HEK293 (cell line): ENCODE results near the gene LMNA.
A peak's percentile ranks its signal among the peaks of the same experiment; 100 is the strongest.

Experiments used
- GLI2 ChIP-seq: fragments of 450-650 bp; formaldehyde crosslinking; IDR thresholded peaks from 2 replicates; pipeline ENCODE4; 2017; ENCODE audit warnings: missing biosample characterization, missing genetic modification characterization, low read depth, borderline replicate concordance
- GLI4 ChIP-seq: fragments of 450-650 bp; formaldehyde crosslinking; IDR thresholded peaks from 2 replicates; pipeline ENCODE4 v1.5.1; 2016; ENCODE audit warnings: missing biosample characterization, missing genetic modification characterization
- HOXC10 ChIP-seq: sonication (generic); formaldehyde crosslinking; IDR thresholded peaks from 2 replicates; pipeline ENCODE4 v1.8.1; 2023; ENCODE audit warnings: mild to moderate bottlenecking, missing genetic modification reagents
- KLF10 ChIP-seq: fragments of 450-650 bp; IDR thresholded peaks from 2 replicates; pipeline ENCODE4 v1.5.1; 2018; ENCODE audit warnings: missing biosample characterization, mild to moderate bottlenecking, missing genetic modification characterization
- KLF17 ChIP-seq: fragments of 450-650 bp; formaldehyde crosslinking; IDR thresholded peaks from 2 replicates; pipeline ENCODE4 v1.5.1; 2016; ENCODE audit warnings: missing biosample characterization, missing genetic modification characterization
- MYNN ChIP-seq: fragments of 450-650 bp; formaldehyde crosslinking; IDR thresholded peaks from 2 replicates; pipeline ENCODE4 v1.5.1; 2016; ENCODE audit warnings: missing biosample characterization, missing genetic modification characterization, borderline replicate concordance
- PRDM1 ChIP-seq: fragments of 450-650 bp; formaldehyde crosslinking; IDR thresholded peaks from 2 replicates; pipeline ENCODE4; 2016; ENCODE audit warnings: missing biosample characterization, missing genetic modification characterization
- PRDM4 ChIP-seq: fragments of 450-650 bp; formaldehyde crosslinking; IDR thresholded peaks from 2 replicates; pipeline ENCODE4 v1.5.1; 2017; ENCODE audit warnings: missing biosample characterization, missing genetic modification characterization
- PRDM6 ChIP-seq: fragments of 450-650 bp; formaldehyde crosslinking; IDR thresholded peaks from 2 replicates; pipeline ENCODE4 v1.5.1; 2017; ENCODE audit warnings: missing biosample characterization, missing genetic modification characterization
- SP2 ChIP-seq: fragments of 450-650 bp; formaldehyde crosslinking; IDR thresholded peaks from 2 replicates; pipeline ENCODE4 v1.5.1; 2016; ENCODE audit warnings: missing biosample characterization, missing genetic modification characterization
- TCF7L2 ChIP-seq: IDR thresholded peaks from 2 replicates; pipeline ENCODE4 v1.6.1; 2011; ENCODE audit warnings: low read depth, mild to moderate bottlenecking, inconsistent platforms, low read length, moderate library complexity, borderline replicate concordance
- TRIM28 ChIP-seq: IDR thresholded peaks from 2 replicates; pipeline ENCODE4 v1.6.1; 2011; ENCODE audit warnings: low read length, control low read depth, borderline replicate concordance
- ZBTB17 ChIP-seq: fragments of 450-650 bp; formaldehyde crosslinking; IDR thresholded peaks from 2 replicates; pipeline ENCODE4 v1.5.1; 2016; ENCODE audit warnings: missing biosample characterization, missing genetic modification characterization
- ZFHX2 ChIP-seq: fragments of 450-650 bp; formaldehyde crosslinking; conservative IDR thresholded peaks from 2 replicates; pipeline ENCODE4 v1.5.1; 2016; ENCODE audit warnings: missing biosample characterization, missing genetic modification characterization
- ZIC2 ChIP-seq: fragments of 450-650 bp; formaldehyde crosslinking; IDR thresholded peaks from 2 replicates; pipeline ENCODE4 v1.5.1; 2016; ENCODE audit warnings: missing biosample characterization, missing genetic modification characterization
- ZNF140 ChIP-seq: fragments of 450-650 bp; formaldehyde crosslinking; IDR thresholded peaks from 2 replicates; pipeline ENCODE4 v1.5.1; 2016; ENCODE audit warnings: missing biosample characterization, missing genetic modification characterization
- ZNF175 ChIP-seq: fragments of 450-650 bp; formaldehyde crosslinking; IDR thresholded peaks from 2 replicates; pipeline ENCODE4 v1.5.1; 2016; ENCODE audit warnings: missing biosample characterization, missing genetic modification characterization
- ZNF2 ChIP-seq: fragments of 450-650 bp; formaldehyde crosslinking; IDR thresholded peaks from 2 replicates; pipeline ENCODE4 v1.5.1; 2016; ENCODE audit warnings: missing biosample characterization, missing genetic modification characterization
- ZNF223 ChIP-seq: fragments of 450-650 bp; formaldehyde crosslinking; IDR thresholded peaks from 2 replicates; pipeline ENCODE4 v1.5.1; 2016; ENCODE audit warnings: missing biosample characterization, missing genetic modification characterization
- ZNF248 ChIP-seq: fragments of 450-650 bp; formaldehyde crosslinking; IDR thresholded peaks from 2 replicates; pipeline ENCODE4 v1.5.1; 2017; ENCODE audit warnings: missing biosample characterization, missing genetic modification characterization
- ZNF324 ChIP-seq: fragments of 450-650 bp; formaldehyde crosslinking; IDR thresholded peaks from 2 replicates; pipeline ENCODE4 v1.5.1; 2016; ENCODE audit warnings: missing biosample characterization, missing genetic modification characterization
- ZNF335 ChIP-seq: fragments of 450-650 bp; formaldehyde crosslinking; conservative IDR thresholded peaks from 2 replicates; pipeline ENCODE4 v1.5.1; 2016; ENCODE audit warnings: missing biosample characterization, missing genetic modification characterization
- ZNF366 ChIP-seq: fragments of 450-650 bp; formaldehyde crosslinking; conservative IDR thresholded peaks from 2 replicates; pipeline ENCODE4 v1.5.1; 2016; ENCODE audit warnings: missing biosample characterization, missing genetic modification characterization
- ZNF394 ChIP-seq: fragments of 450-650 bp; formaldehyde crosslinking; IDR thresholded peaks from 2 replicates; pipeline ENCODE4 v1.5.1; 2016; ENCODE audit warnings: missing biosample characterization, missing genetic modification characterization, mild to moderate bottlenecking, moderate library complexity, borderline replicate concordance
- ZNF416 ChIP-seq: fragments of 450-650 bp; formaldehyde crosslinking; IDR thresholded peaks from 2 replicates; pipeline ENCODE4 v1.5.1; 2016; ENCODE audit warnings: missing biosample characterization, missing genetic modification characterization
- ZNF48 ChIP-seq: fragments of 450-650 bp; formaldehyde crosslinking; IDR thresholded peaks from 2 replicates; pipeline ENCODE4 v1.5.1; 2016; ENCODE audit warnings: missing biosample characterization, missing genetic modification characterization
- ZNF529 ChIP-seq: fragments of 450-650 bp; formaldehyde crosslinking; IDR thresholded peaks from 2 replicates; pipeline ENCODE4 v1.5.1; 2017; ENCODE audit warnings: missing genetic modification characterization, missing biosample characterization; ENCODE audit not compliant: insufficient replicate concordance
- ZNF558 ChIP-seq: fragments of 450-650 bp; formaldehyde crosslinking; IDR thresholded peaks from 2 replicates; pipeline ENCODE4 v1.5.1; 2016; ENCODE audit warnings: missing biosample characterization, missing genetic modification characterization
- ZNF571 ChIP-seq: fragments of 450-650 bp; formaldehyde crosslinking; IDR thresholded peaks from 2 replicates; pipeline ENCODE4 v1.5.0; 2017; ENCODE audit warnings: missing biosample characterization, missing genetic modification characterization
- ZNF600 ChIP-seq: fragments of 450-650 bp; formaldehyde crosslinking; IDR thresholded peaks from 2 replicates; pipeline ENCODE4 v1.5.1; 2016; ENCODE audit warnings: missing biosample characterization, missing genetic modification characterization
- ZNF621 ChIP-seq: fragments of 450-650 bp; formaldehyde crosslinking; IDR thresholded peaks from 2 replicates; pipeline ENCODE4 v1.5.1; 2017; ENCODE audit warnings: missing biosample characterization, missing genetic modification characterization
- ZNF626 ChIP-seq: fragments of 450-650 bp; sonication (Bioruptor Pico); formaldehyde crosslinking; IDR thresholded peaks from 2 replicates; pipeline ENCODE4 v1.5.1; 2018; ENCODE audit warnings: missing biosample characterization, missing genetic modification characterization, inconsistent platforms
- ZNF660 ChIP-seq: fragments of 450-650 bp; IDR thresholded peaks from 2 replicates; pipeline ENCODE4 v1.5.1; 2018; ENCODE audit warnings: missing biosample characterization, mild to moderate bottlenecking, missing genetic modification characterization
- ZNF701 ChIP-seq: fragments of 450-650 bp; formaldehyde crosslinking; IDR thresholded peaks from 2 replicates; pipeline ENCODE4 v1.5.1; 2016; ENCODE audit warnings: missing biosample characterization, missing genetic modification characterization
- ZNF792 ChIP-seq: fragments of 450-650 bp; formaldehyde crosslinking; IDR thresholded peaks from 2 replicates; pipeline ENCODE4 v1.5.1; 2016; ENCODE audit warnings: missing biosample characterization, missing genetic modification characterization
- ZSCAN18 ChIP-seq: fragments of 450-650 bp; formaldehyde crosslinking; IDR thresholded peaks from 2 replicates; pipeline ENCODE4 v1.5.1; 2016; ENCODE audit warnings: missing biosample characterization, missing genetic modification characterization
- ZSCAN23 ChIP-seq: fragments of 450-650 bp; formaldehyde crosslinking; IDR thresholded peaks from 2 replicates; pipeline ENCODE4 v1.5.1; 2016; ENCODE audit warnings: missing biosample characterization, missing genetic modification characterization

The LMNA gene

GRCh38 chr1:156096640-156097391 is 17.7 kb upstream of the LMNA start (continued):
- TF ChIP-seq PRDM1 (tag by site-specific recombination), result no peak
- no peak for TF ChIP-seq ZNF792 (tag by site-specific recombination)
- peak; percentile 36 for TF ChIP-seq ZIC2
- no peak for TF ChIP-seq ZNF626 (tag by site-specific recombination)
- TF ChIP-seq ZNF140, result no peak
- TF ChIP-seq HOXC10 (CRISPR knock-in tag), result no peak
- TF ChIP-seq ZNF366 (tag by site-specific recombination), result no peak
- TF ChIP-seq ZFHX2 (tag by site-specific recombination), result no peak
- no peak for TF ChIP-seq TCF7L2
- no peak for TF ChIP-seq ZNF248
- TF ChIP-seq ZNF660 (tag by site-specific recombination), result no peak; the same call in 1 of the 2 replicates
- no peak for TF ChIP-seq ZNF223
- no peak for TF ChIP-seq GLI2
- no peak for TF ChIP-seq ZNF571 (tag by site-specific recombination)
- TF ChIP-seq ZNF416 (tag by site-specific recombination), result no peak
- no peak for TF ChIP-seq KLF10 (tag by site-specific recombination)
- TF ChIP-seq ZNF621, result no peak
- peak; percentile 39; the same call in 1 of the 2 replicates for TF ChIP-seq ZNF2 (tag by site-specific recombination)
- TF ChIP-seq GLI4 (tag by site-specific recombination), result no peak
- no peak for TF ChIP-seq PRDM4
- TF ChIP-seq ZNF558 (tag by site-specific recombination), result no peak
- TF ChIP-seq ZNF701 (tag by site-specific recombination), result no peak
- no peak for TF ChIP-seq PRDM6 (tag by site-specific recombination)
- TF ChIP-seq SP2 (tag by site-specific recombination), result no peak
- peak; percentile 69; the same call in 1 of the 2 replicates for TF ChIP-seq KLF17 (tag by site-specific recombination)
- TF ChIP-seq ZNF48 (tag by site-specific recombination), result no peak
- no peak for TF ChIP-seq MYNN (tag by site-specific recombination)
- 0 out of 2 replicates have a peak, but pooled peaks have one; percentile 14 for TF ChIP-seq ZNF394
- no peak for TF ChIP-seq ZNF324 (tag by site-specific recombination)
- TF ChIP-seq ZNF335, result no peak
- TF ChIP-seq ZSCAN23 (tag by site-specific recombination), result no peak
- no peak for TF ChIP-seq ZNF600 (tag by site-specific recombination)
- TF ChIP-seq ZNF175 (tag by site-specific recombination), result no peak
- TF ChIP-seq ZBTB17 (tag by site-specific recombination), result 0 out of 2 replicates have a peak, but pooled peaks have one; percentile 20
- TF ChIP-seq ZSCAN18, result no peak
- TF ChIP-seq TRIM28, result no peak
- TF ChIP-seq ZNF529 (tag by site-specific recombination), result no peak
